ENCODE measurements around the gene ENTPD8.

Gene ENTPD8

DNA sequence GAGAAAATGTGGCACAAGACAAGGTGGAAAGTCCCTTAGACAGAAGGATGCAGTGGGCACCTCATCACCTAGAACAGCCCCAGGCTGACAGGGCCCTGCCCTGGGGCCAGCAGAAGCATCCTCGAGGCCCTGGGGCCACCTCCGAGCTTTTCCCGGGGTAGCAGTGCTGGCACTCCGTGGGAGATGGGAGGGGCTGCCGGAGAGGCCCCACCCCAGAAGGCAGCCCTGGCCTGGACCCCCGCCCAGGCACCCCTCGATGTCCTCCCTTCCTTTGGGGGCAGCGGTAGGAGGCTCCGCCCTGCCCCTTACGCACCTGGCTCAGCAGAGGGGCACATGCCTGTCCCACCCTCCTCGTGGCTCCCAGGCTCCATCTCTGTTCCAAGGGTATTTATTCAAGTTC lies 35.7 kb upstream of the ENTPD8 start:
- DNase-seq, result no peak

DNA sequence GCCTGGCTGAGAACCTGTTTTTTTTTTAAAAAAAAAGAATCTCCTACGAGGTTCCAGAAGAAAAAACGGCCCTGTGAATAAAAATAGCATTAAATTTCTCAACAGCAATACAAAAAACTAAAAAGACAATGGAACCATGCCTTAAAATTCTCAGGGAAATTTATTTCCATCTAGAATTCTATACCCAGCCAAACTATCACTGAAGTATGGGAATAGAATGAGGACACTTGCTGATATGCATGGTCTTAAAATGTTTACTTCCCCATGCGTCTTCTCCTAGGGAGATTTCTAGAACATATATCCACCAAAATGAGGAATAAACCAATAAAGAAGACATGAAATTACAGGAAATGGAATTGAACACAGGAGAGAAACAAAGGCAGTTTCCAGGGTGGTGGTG lies 34.5 kb upstream of the ENTPD8 start:
- no peak for DNase-seq

DNA sequence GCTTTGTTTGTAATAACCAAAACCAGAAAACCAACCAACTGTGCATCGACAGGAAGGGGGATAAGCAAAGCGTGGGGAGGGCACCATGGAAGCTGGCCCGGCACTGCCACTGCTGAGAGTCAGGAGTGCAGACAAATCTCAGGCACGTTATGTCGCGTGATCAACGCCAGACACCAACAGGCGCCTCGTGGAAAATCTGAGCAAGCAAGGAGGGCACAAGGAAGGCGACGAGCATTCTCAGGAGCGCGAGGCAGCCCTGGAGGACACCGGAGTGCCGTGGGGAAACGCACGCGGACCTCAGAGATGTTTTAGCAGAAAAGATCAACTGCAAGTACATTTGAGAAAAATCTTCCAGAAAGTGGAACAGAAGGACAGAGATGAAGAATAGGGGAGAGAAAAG lies 33.1 kb upstream of the ENTPD8 start:
- no peak for DNase-seq

DNA sequence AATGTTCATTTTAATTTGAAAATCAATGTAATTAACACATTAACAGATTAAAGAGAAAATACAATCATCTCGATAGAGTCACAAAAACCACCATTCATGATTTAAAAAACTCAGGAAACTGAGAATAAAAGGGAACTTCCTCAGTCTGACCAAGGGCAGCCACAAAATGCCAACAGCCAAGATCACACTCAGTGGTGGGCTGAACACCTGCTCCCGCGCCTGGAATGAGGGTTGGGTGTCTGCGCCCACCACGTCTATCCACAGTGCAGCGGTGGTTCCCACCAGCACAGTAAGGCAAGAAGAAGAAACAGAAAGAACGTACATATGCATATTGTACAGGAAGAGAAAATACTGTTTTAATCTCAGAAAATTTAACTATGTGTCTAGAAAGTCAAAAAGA lies 29.6 kb upstream of the ENTPD8 start:
- DNase-seq, result no peak

DNA sequence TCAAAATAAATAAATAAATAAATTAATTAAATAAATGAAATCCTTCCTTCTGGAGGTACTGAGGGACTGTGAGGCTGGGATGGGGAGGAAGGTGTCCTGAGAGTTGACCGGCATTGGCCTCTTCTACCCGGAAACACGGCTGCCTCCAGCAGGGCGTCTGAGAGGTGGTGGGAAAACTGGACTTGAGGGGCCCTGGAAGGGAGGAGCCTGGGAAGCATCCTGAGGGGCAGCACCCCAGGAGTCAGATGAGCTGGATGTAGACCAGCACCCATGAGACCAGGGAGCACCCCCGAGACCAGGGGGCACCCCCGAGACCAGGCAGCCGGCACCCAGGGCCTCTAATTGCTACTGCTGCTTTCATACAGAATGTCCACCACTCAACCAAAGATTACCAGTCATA lies 26.7 kb upstream of the ENTPD8 start:
- DNase-seq, result no peak

DNA sequence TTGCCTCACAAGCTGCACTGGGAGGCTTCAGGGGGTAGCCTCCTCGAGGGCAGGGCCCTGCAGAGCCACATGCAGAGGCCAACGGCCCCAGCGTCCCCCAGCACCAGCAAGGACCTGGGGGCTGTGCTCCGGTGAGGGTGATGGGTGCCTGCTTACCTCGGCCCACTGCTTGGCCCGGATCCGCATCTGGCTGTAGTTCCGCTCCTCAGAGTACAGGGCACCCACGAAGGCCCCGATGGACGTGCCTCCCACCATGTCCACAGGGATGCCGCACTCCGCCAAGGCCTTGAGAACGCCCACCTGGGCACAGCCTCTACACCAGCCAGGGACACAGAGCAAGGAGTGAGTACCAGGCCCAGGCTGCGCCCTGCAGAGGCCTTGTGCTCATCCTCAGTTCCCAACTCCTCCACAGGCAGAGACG lies 26.0 kb upstream of the ENTPD8 start:
- no peak for DNase-seq

DNA sequence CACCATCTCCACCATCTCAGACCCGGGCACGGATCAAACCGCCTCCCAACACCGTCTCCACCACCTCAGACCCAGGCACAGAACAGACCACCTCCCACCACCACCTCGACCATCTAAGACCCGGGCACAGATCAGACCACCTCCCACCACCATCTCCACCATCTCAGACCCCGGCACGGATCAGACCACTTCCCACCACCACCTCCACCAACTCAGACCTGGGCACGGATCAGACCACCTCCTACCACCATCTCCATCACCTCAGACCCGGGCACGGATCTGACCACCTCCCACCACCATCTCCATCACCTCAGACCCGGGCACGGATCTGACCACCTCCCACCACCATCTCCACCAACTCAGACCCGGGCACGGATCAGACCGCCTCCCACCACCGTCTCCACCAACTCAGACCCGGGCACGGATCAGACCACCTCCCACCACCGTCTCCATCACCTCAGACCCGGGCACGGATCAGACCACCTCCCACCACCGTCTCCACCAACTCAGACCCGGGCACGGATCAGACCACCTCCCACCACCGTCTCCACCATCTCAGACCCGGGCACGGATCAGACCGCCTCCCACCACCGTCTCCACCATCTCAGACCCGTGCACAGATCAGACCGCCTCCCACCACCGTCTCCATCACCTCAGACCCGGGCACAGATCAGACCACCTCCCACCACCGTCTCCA lies 25.4 kb upstream of the ENTPD8 start:
- DNase-seq, result peak; percentile 3

DNA sequence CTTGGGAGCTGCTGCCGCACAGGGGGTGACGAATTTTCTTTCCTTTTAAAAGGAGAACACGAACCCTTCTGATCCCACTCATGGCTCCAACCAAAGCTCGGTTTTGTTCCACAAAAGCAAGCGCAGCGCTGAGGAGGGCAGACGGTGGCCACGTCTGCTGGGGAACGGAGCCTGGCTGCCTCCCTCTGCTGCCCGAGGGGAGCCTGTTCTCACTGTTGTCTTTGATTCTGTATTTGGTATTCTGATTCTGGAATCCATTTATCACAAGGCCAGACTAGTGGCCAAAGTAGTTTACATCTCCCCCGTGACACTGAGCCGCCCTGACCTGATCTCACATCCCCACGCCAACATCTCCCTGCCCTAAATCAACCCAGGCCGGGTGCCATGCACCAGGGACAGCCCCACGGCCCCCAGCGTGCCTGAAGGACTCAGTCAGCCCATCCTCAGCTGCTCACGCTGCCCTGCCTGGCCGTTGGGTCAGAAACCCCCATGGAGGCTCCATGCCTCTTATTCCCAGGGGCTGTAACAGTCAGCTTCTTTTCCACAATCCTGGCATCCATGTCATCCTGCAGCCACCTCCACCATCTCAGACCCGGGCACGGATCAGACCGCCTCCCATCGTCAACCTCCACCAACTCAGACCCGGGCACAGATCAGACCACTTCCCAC lies 24.7 kb upstream of the ENTPD8 start:
- DNase-seq, result peak; percentile 18

DNA sequence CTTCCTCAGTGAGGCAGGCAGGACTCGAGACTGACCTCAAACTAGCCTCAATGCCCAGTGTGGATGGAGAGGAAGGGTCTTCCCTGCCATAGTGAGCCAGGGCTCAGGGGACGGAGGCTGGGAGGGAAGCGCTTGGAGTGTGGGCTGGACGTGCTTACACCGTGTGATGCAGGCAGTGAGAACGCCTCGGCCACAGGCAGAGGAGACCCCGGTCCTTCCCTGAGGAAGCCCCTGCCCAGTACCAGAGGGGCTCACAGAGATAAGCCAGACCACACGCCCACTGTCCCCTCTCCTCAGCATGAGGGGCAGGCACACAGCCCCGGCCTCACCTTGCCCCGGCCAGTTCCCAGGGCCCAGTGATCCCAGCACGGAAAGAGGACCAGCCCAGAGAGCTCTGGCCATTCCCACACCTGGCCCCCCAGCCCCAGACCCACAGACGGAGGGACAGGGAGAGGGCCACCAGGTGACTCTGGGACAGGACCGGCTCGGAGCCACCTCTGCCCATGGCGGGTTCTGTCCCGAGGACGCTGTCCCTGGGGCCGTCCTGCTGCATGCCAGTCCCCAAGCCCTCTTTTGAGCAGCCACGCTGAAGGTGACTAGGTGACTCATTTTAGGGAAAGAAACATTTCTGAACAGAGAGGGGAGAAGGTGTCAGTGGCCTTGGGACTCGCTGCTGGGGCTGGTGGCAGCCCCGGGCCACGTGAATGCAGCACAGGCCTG lies 24.0 kb upstream of the ENTPD8 start:
- no peak for DNase-seq

DNA sequence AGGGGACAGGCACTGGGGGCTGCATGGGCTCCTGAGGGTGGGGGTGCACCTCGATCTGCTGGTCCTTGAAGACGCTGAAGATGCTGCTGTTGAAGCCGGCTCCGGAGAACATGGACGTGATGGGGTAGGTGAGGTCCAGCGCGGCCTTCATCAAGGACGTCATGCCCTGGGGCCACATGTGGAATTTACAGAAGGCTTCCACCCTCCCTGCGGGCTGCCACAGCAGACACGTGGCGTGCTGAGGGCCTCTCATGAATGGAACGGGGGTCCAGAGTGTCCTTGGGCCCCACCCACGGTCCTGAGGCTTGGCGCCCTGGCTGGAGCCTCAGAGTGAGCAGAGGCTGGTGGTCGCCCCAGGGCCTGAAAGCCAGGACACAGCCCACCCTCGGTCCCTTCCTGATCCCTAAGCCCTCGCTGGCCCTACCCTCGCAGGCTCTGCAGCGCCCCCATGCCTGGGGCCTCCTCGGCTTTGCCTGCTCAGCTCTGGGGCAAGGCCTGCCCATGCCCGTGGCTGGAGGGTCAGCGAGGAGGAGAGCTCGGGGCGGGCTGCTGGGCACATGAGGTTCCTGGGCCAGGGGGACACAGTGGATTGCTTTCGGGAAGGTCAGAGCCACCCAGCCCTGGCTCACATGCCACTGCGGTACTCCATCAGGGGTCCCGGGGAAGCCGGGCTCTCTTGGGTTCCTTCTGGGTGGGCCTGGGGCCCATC lies 23.3 kb upstream of the ENTPD8 start:
- DNase-seq, result peak; percentile 7

DNA sequence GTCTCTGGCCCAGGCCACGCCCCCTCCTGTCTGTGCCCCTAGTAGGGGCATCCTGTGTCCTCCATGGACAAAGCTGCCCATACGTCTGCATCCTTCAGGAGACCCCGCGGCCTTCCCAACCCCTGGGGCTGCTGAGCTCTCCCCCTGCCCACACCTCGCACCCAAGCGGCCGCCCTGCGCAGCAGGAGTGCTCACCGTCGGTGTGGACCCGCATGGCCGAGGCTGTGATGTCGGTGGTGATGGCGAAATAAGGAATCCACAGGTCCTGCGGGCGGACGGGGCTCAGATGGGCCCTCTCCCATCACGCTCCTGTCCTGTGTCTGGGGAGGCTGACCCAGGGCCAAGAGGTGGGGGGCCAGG lies 22.8 kb upstream of the ENTPD8 start:
- DNase-seq, result peak; percentile 10

DNA sequence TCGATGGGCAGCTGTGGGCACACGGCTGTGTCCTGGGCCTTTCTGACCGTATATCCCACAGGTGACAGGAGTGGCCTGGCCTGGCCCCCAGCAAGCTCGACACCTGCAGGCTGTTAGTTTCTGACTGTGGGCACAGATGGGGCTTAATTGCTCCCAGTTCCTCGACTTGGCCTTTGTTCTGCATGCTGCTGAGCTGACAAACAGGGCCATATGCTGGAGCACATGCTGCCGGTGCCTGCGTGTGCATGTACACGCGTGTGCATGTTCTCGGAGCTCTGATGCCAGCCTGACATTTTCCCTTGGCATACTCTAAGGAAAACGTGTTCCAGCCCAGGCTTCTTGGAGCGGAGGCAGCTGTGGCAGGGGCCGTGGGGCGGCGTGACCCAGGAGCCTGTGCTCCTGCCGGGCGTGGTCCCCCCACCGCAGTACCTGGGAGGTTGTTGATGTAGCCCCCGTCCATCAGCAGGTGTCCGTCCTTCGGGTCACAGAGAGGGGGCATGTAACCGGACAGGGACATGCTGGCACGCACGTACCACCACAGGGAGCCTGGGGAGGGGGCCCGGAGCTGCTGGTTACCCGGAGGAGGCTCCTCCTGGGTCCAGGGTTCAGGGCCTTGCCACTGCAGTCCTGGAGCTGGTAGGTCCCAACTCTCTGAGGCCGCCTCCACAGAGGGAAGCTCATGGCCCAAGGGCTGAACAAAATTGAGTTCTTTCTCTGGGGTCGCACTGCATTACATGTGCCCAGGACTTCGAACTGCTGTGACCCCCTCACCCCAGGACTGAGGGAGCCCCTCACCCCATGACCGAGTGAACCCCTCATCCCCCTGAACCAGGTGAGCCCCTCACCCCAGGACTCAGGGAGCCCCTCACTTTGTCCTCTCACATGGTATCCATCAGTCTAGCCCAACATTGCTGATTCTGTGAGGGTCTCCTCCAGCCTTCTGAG lies 22.1 kb upstream of the ENTPD8 start:
- DNase-seq, result peak; percentile 21

DNA sequence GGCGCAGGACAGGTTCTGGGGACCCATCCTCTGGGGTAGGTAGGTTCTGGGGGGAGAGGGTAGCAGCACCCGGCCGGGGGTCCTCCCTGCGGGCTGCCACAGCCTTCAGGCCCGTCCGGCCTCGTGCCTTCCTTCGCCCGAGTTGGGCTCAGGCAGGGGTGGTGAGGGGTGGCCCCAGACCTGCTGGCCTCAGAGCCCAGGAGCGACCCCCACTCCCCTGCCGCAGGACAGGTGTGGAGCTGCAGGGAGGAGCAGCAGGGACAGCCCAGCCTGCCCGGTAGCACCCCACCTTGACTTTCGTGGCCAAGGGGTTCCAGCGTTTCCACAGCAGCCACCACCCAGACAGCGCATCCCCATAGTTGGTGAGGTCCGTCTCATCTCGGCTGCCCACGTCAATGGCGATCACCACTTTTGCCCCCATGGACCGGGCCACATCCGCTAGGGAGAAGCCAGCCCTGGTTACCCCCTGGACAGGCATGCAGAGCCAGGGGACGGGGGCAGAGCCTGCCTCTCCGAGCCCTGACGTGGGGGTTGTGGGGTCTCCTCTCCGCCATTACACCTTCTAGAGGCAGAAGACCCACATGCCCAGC lies 21.3 kb upstream of the ENTPD8 start:
- DNase-seq, result peak; percentile 26

DNA sequence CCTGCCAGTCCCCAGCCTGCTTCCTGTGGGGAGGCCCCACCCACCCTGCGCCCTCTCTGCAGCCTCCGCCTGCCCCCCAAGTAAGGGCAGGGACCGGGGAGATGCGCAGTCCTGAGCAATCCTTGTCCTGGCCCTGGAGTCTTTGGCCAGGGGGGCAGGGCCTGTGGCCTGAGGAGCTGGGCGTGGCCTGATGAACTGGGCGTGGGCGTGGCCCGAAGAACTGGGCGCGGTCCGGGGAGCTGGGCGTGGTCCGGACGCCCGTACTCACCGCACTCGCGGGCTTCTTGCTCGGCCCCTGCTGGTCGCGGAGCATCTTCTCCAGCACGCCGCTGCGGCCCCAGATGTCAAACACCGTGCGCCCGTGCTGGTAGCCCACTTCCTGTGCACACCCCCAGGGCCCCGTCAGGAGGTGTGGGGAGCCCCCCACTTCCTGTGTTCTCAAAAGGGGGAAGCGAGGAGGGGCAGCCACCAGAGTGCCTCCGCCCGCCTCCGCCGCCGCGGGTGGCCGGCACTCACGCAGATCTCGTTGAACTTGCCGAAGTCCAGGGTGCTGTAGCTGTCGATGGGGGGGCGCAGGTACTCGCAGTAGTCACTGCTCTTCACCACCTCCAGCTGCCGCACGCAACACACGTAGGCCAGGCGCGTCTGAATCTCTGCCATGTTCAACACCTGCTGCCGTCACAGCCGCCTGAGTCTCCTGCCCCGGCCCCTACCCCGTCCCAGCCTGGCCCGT lies 20.7 kb upstream of the ENTPD8 start:
- peak; percentile 51 for DNase-seq

DNA sequence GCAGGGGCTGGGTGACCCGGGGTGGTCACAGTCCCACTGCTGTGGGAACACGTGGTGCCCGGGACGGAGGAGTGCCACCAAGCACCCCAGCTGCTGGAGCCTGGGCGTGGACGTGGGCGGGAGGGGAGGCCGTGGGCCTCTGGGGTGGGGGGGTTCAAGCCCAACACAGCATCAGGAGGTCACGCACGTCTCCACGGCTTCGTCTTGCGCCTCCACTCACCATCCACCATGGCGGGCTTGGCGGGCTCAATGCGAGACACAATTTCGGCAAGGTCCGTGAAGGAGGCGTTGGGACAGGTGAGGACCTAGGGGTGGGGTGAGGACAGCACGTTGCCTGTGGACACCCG lies 20.1 kb upstream of the ENTPD8 start:
- no peak for DNase-seq

DNA sequence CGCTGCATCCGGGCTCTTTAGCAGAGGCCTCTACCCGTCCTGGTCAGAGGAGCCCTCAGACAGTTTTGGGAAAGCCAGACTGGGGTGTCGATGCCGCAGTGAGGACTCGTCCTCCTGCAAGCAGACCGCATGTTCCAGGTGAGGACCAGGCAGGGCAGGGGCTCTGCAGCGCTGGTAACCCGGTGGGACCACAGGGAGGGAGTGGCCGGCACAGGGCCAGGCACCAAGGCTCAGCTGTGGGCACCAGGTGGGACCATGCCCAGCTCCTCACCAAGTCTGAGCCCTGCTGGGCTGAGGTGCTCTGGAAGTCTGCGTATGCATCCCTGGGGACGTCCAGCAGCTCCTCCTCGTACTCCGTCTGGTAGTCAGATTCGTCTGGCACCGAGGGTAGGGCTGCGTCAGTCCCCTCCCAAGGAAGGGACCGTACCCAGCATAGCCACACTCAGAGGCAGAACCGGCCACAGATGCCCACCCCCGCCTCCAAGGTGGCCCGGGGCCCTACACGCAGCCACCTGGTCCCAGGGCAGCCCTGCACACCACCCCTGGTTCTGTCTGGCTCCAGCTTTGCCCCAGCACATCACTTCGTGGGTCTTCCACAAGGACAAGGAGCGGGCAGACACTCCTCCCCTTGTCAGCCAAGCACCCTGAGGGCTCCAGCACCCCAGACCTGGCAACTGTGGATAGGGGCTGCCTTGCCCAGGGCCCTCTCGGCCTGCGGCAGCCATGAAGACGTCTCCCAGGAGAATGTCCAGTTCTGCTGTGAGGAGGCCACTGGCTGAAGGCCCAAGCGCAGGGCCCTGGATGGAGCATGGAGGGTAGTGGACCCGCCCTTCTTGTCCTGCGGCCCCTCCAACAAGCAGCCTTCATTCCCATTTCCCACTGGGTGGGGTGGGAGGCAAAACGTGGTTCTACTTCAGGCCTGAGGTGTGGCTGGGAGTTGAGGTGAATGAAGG lies 19.5 kb upstream of the ENTPD8 start:
- DNase-seq, result peak; percentile 32

DNA sequence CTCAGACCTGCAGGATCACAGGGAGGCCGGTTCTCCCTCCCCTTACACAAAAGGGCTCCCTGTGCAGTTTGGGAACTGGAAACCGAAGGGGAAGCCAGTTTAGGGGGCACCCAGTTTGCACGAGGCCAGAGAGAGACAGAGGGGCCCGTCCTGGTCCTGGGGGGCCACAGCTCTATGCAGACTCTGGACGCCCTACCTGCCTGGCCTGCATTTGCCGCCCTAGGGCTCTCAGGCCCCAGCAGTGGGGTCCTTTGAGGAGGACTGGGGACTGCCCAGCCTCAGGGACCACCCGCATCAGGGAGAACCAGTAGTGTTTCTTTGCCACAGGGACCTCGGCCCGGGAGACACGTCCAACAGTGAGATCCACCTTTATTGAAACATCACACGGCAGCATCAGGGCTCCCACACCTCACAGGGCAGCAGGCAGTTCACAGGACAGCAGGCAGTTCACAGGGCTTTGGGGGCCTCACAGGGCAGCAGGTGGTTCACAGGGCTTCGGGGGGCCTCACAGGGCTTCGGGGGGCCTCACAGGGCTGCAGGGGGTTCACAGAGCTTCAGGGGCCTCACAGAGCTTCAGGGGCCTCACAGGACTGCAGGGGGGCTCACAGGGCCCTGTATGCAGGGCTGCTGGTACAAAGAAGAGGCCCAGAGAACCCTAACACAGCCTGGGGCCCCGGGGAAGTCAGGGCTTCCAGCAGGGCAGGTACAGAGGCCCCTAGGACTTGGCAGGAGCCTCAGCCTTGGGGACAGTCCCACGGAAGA lies 18.6 kb upstream of the ENTPD8 start:
- no peak for DNase-seq

DNA sequence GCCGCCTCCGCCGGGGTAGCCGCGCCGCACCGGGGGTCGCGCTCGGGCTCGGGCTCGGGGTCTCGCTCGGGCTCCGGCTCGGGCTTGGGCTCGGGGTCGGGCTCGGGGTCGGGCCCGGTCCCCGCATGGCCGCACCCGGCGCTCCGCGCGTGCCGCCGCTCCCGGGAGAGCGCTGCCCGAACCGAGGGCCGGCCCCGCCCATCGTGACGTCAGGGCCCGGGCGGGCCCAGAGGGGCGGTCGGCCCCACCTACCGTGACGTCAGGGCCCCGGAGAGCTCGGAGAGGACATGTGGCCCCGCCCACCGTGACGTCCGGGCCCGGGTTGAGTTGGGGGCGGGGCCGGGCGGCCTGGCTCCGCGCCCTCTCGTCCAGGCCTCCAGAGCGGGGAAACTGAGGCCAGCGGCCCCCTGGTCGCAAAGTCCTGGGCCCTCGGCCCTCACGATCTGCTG lies 18.0 kb upstream of the ENTPD8 start, which contains the start of gene NSMF:
TSS of gene NSMF (minus strand) at position 183 of the 449 bp plus-strand sequence. CDS start 232 bp downstream, outside the sequence.
- DNase-seq, result peak; percentile 100

All from 8988T (cell line).